ENCODE data around the gene FURIN.

DNA sequence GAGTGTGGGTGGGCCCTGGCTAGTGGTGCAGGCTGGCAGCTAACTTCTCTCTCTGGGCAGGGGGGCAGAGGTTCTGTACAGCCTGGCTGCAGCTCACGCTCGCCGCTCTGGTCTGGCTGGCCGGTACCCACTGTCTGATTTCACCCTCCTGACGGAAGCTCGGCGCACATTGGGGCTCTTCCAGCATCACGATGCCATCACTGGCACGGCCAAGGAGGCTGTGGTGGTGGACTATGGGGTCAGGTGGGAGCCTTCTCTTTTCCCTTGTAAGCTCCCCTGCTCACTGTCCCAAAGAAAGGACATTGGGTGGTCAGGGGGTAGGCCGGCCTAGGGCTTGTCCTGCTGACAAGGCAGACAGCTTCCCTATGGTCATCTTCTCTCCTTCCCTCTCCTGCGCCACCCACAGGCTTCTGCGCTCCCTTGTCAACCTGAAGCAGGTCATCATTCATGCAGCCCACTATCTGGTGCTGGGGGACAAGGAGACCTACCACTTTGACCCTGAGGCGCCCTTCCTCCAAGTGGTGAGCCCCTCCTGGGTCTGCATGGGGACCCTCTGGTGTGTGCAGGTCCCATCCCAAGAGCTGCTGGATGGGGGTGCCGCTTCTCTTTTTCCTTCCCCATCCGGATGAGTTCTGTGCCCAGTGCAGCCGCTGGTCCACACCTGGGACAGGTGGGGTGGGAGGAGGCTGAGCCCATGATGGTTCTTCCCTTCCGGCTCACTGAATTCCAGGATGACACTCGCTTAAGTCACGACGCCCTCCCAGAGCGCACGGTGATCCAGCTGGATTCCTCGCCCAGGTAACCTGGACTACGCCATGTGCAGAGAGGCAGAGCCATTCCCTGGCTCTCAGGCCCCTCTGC is 42.3 kb downstream of the FURIN start:
- TF ChIP-seq FOXM1 (IDR thresholded peaks at IDR 0.05; ENCODE audit: borderline replicate concordance) (no peak), LEF1 (IDR thresholded peaks at IDR 0.05; ENCODE audit: borderline replicate concordance) (no peak), HDGF (IDR thresholded peaks at IDR 0.05; ENCODE audit: borderline replicate concordance) (no peak), NFRKB (IDR thresholded peaks at IDR 0.05) (no peak), ZNF384 (IDR thresholded peaks at IDR 0.05) (no peak)
